Gastroesophageal sphincter (tissue), 3 donors: ENCODE measurements around the gene SH3RF1.

Experiments
- CTCF ChIP-seq, 4 experiments: fragments of 200-600 bp in 2 of 4; fragments of 450-650 bp in 2 of 4; sonication (generic) in 1 of 4; IDR thresholded peaks; one replicate each; pipeline ENCODE4 v1.5.1; 2017 to 2019; ENCODE audit warnings: antibody characterized with exemption in 4 of 4, mild to moderate bottlenecking in 2 of 4, moderate library complexity in 2 of 4
- POLR2AphosphoS5 ChIP-seq: sonication (generic); formaldehyde crosslinking; IDR thresholded peaks from one replicate; pipeline ENCODE4 v1.6.1; 2017; ENCODE audit warnings: antibody characterized with exemption

- TF ChIP-seq CTCF (IDR thresholded peaks at IDR 0.05) (no peak), POLR2AphosphoS5 (no peak)
Measured at GRCh38 chr4:169199184-169199583, 71.6 kb downstream of the SH3RF1 start.
